A549 treated with dexamethasone at 1 μM for 4 hours (cell line): ENCODE results near the gene SRSF2. TPM values are rescaled to one million over a fixed set of nuclear protein-coding genes. Genes with fewer than 3 reads are reported as not detected.

Experiments
- total RNA-seq: library from RNA; stranded (reverse); fragments of 200-300 nt; extraction: Qiagen RNA extraction; gene quantifications from 5 replicates; pipeline ENCODE4 v1.2.3, GENCODE V29; 2022

The SRSF2 gene
- 325 to 421 TPM (median 394 TPM) in 5 replicates for total RNA-seq

GRCh38 chr17:76737082-76737675, at the start of gene SRSF2:
Gene SRSF2 (minus strand): TSS chr17:76737331. CDS start chr17:76737160, 171 bp downstream.

GRCh38 chr17:76737676-76738467, 741 bp upstream of the SRSF2 start, which contains the start of gene MFSD11:
Gene MFSD11 (plus strand): TSS chr17:76738119. CDS start chr17:76738353, 234 bp downstream.

GRCh38 chr17:76726776-76727718, 10.1 kb downstream of the SRSF2 start, which contains the start of gene METTL23:
Gene METTL23 (plus strand): TSS chr17:76726839. CDS start chr17:76729711, 2,872 bp downstream.

GRCh38 chr17:76726231-76726775, 10.8 kb downstream of the SRSF2 start, which contains the start of gene JMJD6:
Gene JMJD6 (minus strand): TSS chr17:76726606. CDS start chr17:76726475, 131 bp downstream.

GRCh38 chr17:76710863-76711611, 26.1 kb downstream of the SRSF2 start, which contains the start of gene MXRA7:
Gene MXRA7 (minus strand): TSS chr17:76710965. CDS start chr17:76710946, 19 bp downstream.

Other genes starting within 250 kb of the SRSF2 start
- 44.4 to 74.5 TPM (median 63.2 TPM) in 5 replicates for gene RHBDF2, start 235.9 kb downstream of the SRSF2 start, total RNA-seq
- gene CYGB, start 199.6 kb downstream of the SRSF2 start, total RNA-seq = 0.71 to 1.4 TPM (median 0.98 TPM) in 5 replicates
- not detected in 5 replicates for gene PRCD, start 197.3 kb downstream of the SRSF2 start, total RNA-seq
- 0.38 to 0.75 TPM (median 0.51 TPM) in 5 replicates for gene ST6GALNAC2, start 151.5 kb downstream of the SRSF2 start, total RNA-seq
- gene ST6GALNAC1, start 93.6 kb downstream of the SRSF2 start, total RNA-seq = 0.14 to 0.75 TPM (median 0.52 TPM) in 5 replicates
- gene MXRA7, start 26.4 kb downstream of the SRSF2 start, total RNA-seq = 53.9 to 74.6 TPM (median 60.7 TPM) in 5 replicates
- 70.4 to 78.5 TPM (median 75.4 TPM) in 5 replicates for gene JMJD6, start 10.7 kb downstream of the SRSF2 start, total RNA-seq
- gene METTL23, start 10.5 kb downstream of the SRSF2 start, total RNA-seq = 52.5 to 59.2 TPM (median 55.7 TPM) in 5 replicates
- 17.3 to 22.8 TPM (median 21.0 TPM) in 5 replicates for gene MFSD11, start 788 bp upstream of the SRSF2 start, total RNA-seq
- gene MGAT5B, start 131.1 kb upstream of the SRSF2 start, total RNA-seq = 13.7 to 21.3 TPM (median 20.9 TPM) in 5 replicates